Middle frontal gyrus (tissue), 1 donor: Measurements from ENCODE around the gene CAMK1D.

ENCODE experiments used
- DNase-seq: peaks from one replicate; pipeline ENCODE4 v3.0.0-alpha.2; 2015; ENCODE audit warnings: low spot score; ENCODE audit errors: extremely low spot score

The CAMK1D gene

GRCh38 chr10:12590675-12591659, 241.6 kb downstream of the CAMK1D start:
- DNase-seq: no peak

- DNase-seq: no peak
These were observed 243.6 kb downstream of the CAMK1D start for GRCh38 chr10:12592967-12593366.

GRCh38 chr10:12594448-12594944, 245.1 kb downstream of the CAMK1D start:
- no peak for DNase-seq

- no peak for DNase-seq
These were observed 246.7 kb downstream of the CAMK1D start for GRCh38 chr10:12595936-12596576.

DNA sequence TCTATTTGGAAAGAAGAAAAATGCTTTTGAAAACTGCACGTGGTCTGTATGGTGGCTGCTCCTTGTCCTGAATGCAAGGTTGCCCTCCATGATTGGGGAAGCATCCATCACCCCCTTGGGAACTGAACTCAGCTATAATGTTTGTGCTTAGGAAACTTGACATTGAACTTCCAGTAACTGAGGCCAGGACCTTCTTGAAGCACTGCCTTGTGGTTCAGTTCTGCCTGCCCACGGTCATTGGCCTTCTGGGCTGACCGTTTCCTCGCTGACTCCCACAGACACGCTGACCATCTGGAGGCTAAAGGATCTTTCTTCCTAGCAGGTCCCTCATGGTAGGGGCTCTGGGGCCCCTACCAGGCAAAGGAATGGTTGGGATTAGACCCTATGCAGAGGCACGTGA, 247.8 kb downstream of the CAMK1D start:
- DNase-seq: no peak

DNA sequence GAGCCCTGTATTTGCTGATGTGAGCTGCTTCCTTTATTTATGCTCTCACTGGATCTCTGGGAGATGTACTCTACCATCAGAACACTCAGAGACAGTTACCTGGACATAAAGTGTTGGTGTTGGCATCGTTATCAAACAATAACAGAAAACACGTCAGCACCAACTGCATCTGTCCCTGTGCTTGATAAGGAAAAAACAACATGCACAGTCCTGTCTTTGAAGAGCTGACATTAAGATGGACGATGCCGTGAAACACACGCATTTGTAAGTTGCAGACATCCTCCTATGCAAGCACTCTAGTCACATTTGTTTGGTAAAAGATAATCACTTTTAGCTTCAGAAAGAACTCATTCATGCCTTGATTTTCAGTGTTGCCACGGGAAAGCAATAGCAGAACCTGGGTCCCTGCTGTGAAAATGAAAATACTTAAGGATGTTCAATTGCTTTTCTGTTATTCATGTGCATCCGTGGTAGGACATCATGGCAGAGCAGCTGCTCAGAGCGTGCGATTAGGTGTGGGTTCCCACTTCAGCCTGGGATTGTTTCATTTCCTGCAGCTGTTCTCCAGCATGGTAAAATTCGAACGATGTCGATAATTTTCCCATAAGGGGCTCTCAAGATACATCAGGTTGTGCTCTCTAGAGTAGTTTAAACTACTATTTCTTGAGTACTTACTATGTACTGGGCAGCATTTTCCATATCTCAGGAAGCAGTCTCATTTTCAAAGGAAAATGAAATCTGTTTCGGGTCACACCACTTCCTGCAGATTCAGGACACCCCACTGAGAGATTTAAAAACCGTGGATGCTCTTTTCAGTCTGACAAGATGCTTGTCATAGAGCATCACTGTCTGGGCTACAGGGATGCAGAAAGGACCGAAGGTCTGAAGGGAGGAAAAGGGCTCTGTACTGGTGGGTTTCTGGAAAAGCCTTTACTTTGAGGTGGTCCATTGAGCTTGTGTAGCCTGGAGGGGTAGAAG, 248.7 kb downstream of the CAMK1D start:
- DNase-seq: no peak

GRCh38 chr10:12600652-12601051, 251.3 kb downstream of the CAMK1D start:
- no peak for DNase-seq

DNA sequence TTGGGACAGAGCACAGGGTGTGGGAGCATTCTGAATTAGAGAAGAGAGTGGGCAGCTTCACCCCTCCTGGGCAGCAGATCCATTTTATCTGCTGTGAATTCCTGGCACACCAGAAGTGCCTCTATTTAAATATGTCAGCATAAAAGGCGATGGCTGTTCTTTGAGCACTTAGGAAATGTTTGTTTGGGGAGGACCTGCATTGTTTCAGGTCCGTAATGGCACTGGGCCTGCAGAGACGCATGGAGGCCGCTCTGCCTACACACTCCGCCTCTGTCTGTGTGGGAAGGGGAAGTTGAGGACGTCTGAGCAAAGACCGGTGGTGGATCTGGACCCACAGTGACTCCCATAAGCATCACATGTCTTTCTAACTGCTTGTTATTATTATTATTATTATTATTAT, 253.2 kb downstream of the CAMK1D start:
- DNase-seq: no peak

GRCh38 chr10:12603766-12604470, 254.6 kb downstream of the CAMK1D start:
- no peak for DNase-seq

- no peak for DNase-seq
These were observed 256.4 kb downstream of the CAMK1D start for GRCh38 chr10:12605580-12606405.

DNA sequence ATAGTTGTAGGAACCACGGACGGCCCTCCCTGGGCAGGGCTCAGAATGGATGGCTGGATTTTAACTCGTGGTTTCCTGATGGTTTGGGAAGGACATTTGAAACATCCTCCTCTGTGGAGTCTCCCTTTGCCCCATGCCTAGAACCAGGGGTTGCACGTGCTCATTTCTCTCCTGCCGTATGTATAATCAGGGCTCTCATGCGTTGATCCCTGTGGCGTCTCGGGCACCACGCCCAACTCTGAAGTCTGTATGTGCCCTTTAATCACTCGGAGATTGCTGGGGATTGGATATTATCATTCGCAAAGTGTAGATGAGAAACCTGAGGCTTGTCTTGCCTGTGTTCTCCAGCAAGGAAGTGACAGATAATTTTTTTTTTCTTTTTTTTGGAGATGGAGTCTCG, 257.1 kb downstream of the CAMK1D start:
- DNase-seq: no peak

DNA sequence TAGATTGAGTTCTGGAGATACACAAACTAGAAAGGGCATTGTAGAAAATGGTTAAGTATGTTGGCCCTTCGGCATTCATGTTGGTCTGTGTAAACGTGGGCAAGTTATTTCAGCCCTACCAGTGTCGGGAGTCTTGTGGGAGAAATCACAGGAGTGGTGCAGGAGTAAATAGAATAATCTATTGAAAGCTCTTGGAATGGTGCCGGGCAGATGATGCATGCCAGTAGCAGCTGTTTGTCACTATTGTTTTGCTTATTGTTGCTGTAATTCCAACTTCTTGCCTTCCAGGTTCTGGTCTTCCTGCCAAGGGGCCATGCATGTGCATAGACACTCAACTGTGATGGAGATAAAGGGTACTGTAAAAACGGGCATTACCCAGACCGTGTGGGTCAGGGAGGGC, 259.4 kb downstream of the CAMK1D start:
- DNase-seq: no peak

- no peak for DNase-seq
These were observed 260.1 kb downstream of the CAMK1D start for GRCh38 chr10:12609435-12609834.

- DNase-seq: no peak
These were observed 263.8 kb downstream of the CAMK1D start for GRCh38 chr10:12613136-12613535.

GRCh38 chr10:12614177-12614995, 265.0 kb downstream of the CAMK1D start:
- no peak for DNase-seq

DNA sequence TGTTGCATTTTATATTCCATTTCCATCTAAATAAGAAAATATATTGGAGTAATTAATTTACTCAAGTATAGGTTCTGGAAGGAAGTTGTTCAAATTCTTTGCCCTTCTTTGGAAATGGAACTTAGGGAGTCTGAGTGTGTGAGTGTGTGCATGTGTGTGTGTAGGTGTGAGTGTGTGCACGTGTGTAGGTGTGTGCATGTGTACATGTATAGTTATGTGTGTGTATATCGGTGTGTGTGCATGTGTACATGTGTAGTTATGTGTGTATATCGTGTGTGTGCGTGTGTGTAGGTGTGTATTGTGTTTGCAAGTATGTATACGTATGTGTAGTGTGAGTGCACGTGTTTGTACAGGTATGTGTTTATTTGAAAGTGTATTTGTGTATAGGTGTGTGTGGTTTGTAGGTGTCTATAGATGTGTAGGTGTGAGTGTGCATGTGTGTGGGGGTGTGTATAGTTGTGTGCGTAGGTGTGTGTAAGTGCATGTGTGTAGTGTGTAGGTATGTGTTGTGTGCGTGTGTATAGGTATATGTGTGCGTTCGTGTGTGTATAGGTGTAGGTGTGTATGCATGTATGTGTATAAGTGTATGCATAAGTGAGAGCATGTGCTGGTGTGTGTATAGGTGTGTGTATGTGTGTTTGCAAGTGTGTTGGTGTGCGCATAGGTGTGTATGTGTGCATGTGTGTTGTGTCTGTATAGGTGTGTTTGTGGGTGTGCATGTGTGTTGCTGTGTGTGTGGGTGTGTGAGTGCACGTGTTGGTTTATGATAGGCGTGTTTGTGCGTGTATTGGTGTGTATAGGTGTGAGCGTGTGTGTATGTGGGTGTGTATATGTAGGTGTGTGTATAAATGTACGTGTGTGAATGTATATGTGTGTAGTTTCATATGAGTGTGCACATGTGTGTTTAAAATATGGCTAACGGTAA, 266.2 kb downstream of the CAMK1D start:
- DNase-seq: no peak
